Measurements from ENCODE around the gene ADAP1.

Gene ADAP1

GRCh38 chr7:881441-882234, 72.8 kb downstream of the ADAP1 start:
- FAIRE-seq (no peak), DNase-seq (ENCODE audit: insufficient read length) (no peak)
- TF ChIP-seq POLR2A (IDR thresholded peaks at IDR 0.05; ENCODE audit: low read depth, low read length) (no peak), POLR2AphosphoS5 (IDR thresholded peaks at IDR 0.05; ENCODE audit: low read depth, low read length) (no peak), TAF1 (IDR thresholded peaks at IDR 0.05; ENCODE audit: borderline replicate concordance, low read depth, low read length) (no peak)

DNA sequence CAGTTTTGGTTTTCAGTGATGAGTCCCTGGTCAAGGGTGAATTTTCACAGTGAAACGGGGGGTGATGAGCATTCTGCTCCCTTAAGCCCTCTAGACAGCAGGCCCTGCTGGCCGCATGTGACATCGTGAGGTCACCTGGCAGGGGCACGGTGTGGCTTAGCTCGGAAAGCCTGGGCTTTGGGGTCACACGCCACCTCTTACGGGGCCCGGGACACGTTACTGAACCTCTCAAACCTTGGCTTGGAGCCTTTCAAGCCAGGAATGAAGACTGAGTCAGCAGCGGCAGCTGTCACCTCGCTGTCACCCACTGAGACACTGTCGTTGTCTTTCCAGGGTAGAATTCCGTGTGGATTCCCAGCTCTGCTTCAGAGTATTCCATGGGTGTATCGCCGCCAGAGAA, 74.0 kb downstream of the ADAP1 start:
- no peak for TF ChIP-seq POLR2AphosphoS5 (IDR thresholded peaks at IDR 0.05; ENCODE audit: low read depth, low read length)
- no peak for TF ChIP-seq POLR2A (IDR thresholded peaks at IDR 0.05; ENCODE audit: low read depth, low read length)
- no peak for TF ChIP-seq TAF1 (IDR thresholded peaks at IDR 0.05; ENCODE audit: borderline replicate concordance, low read depth, low read length)
- DNase-seq (ENCODE audit: insufficient read length) (no peak), FAIRE-seq (no peak)

DNA sequence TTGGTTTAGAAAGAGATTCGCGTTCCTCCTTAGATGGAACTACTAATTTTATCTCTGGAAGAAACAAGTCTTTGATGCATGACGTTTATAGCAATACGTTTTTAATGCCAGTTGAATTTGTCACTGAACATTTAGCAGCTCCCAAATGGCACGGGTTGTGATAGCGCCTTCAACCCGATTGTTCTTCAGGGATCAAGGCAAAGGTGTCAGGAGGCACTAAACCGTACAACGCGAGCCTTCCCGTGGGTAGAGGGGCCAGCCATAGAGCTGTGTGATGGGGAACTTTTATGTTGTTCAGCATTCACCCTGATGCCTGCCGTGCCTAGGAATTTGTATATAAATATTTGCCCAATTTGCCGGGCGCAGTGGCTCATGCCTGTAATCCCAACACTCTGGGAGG, 74.8 kb downstream of the ADAP1 start:
- TF ChIP-seq TAF1 (IDR thresholded peaks at IDR 0.05; ENCODE audit: borderline replicate concordance, low read depth, low read length), result no peak
- TF ChIP-seq POLR2AphosphoS5 (IDR thresholded peaks at IDR 0.05; ENCODE audit: low read depth, low read length), result no peak
- no peak for TF ChIP-seq POLR2A (IDR thresholded peaks at IDR 0.05; ENCODE audit: low read depth, low read length)
- FAIRE-seq, result no peak
- DNase-seq (ENCODE audit: insufficient read length), result no peak

GRCh38 chr7:879093-879492, 75.4 kb downstream of the ADAP1 start:
- FAIRE-seq (no peak), DNase-seq (ENCODE audit: insufficient read length) (no peak)
- no peak for TF ChIP-seq POLR2A (IDR thresholded peaks at IDR 0.05; ENCODE audit: low read depth, low read length)
- TF ChIP-seq TAF1 (IDR thresholded peaks at IDR 0.05; ENCODE audit: borderline replicate concordance, low read depth, low read length), result no peak
- TF ChIP-seq POLR2AphosphoS5 (IDR thresholded peaks at IDR 0.05; ENCODE audit: low read depth, low read length), result no peak

- FAIRE-seq (no peak), DNase-seq (ENCODE audit: insufficient read length) (no peak)
- TF ChIP-seq POLR2A (IDR thresholded peaks at IDR 0.05; ENCODE audit: low read depth, low read length) (no peak), POLR2AphosphoS5 (IDR thresholded peaks at IDR 0.05; ENCODE audit: low read depth, low read length) (no peak), TAF1 (IDR thresholded peaks at IDR 0.05; ENCODE audit: borderline replicate concordance, low read depth, low read length) (no peak)
These were observed 76.9 kb downstream of the ADAP1 start for GRCh38 chr7:877312-878232.

DNA sequence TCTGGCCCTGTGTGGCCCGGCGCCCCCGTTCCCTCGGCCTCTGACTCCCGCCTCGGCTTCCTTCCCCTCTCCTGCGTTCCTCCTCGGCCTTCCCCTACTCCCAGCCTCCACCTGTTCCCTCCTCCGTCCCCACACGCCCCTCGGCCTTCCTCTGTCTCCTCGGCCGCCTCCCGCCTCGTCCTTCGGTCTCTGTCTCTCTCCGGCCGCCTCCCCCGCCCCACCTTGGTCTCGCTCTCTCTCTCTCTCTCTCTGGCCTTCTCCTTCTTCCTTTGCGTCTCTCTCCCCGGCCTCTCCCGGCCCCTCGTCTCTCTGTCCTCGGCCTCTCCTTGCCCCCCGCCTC, 77.5 kb downstream of the ADAP1 start:
- TF ChIP-seq TAF1 (IDR thresholded peaks at IDR 0.05; ENCODE audit: borderline replicate concordance, low read depth, low read length) (no peak), POLR2A (IDR thresholded peaks at IDR 0.05; ENCODE audit: low read depth, low read length) (no peak), POLR2AphosphoS5 (IDR thresholded peaks at IDR 0.05; ENCODE audit: low read depth, low read length) (0 out of 2 replicates have a peak, but pooled peaks have one; percentile 9)
- no peak for DNase-seq (ENCODE audit: insufficient read length)
- no peak for FAIRE-seq

DNA sequence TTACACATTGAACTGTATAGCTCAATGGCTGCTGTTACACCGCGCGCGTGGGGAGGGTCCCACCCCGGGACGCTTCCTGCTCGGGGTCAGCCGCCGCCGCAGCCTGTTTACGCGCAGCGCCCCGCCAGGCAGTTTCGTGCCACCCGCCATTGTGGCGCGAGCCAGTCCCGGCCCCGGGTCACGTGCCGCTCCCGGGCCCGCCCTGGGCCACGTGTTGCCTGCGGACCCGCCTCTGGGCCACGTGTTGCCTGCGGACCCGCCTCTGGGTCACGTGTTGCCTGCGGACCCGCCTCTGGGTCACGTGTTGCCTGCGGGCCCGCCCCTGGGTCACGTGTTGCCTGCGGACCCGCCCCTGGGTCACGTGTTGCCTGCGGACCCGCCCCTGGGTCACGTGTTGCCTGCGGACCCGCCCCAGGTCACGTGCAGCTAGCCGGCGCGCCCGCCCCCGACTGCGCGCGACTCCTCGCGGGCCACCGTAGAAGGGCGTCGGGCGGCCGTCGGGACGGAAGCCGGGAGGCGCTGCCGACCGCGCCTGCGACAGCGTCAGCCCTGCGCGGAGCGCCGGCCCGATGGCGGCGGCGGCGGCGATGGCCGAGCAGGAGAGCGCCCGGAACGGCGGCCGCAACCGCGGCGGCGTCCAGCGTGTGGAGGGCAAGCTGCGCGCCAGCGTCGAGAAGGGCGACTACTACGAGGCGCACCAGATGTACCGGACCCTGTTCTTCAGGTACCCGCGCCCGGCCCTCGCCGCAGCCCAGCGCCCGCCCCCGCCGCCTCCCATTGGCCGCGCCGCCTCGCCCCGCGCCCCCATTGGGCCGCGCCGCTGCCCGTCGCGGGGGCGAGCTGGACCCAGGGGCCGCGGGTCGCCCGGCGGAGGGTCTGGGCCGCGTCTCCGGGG, 78.2 kb downstream of the ADAP1 start, which contains the start of gene GET4:
Gene GET4, plus strand, starts transcription at position 478 of the 895 bp plus-strand sequence. Its CDS starts 92 bp downstream, at position 570.
- DNase-seq (ENCODE audit: insufficient read length), result peak; percentile 86
- TF ChIP-seq TAF1 (IDR thresholded peaks at IDR 0.05; ENCODE audit: borderline replicate concordance, low read depth, low read length) (peak; percentile 62; the same call in 1 of the 2 replicates), POLR2A (IDR thresholded peaks at IDR 0.05; ENCODE audit: low read depth, low read length) (peak; percentile 92), POLR2AphosphoS5 (IDR thresholded peaks at IDR 0.05; ENCODE audit: low read depth, low read length) (peak; percentile 76)
- peak; percentile 99 for FAIRE-seq

DNA sequence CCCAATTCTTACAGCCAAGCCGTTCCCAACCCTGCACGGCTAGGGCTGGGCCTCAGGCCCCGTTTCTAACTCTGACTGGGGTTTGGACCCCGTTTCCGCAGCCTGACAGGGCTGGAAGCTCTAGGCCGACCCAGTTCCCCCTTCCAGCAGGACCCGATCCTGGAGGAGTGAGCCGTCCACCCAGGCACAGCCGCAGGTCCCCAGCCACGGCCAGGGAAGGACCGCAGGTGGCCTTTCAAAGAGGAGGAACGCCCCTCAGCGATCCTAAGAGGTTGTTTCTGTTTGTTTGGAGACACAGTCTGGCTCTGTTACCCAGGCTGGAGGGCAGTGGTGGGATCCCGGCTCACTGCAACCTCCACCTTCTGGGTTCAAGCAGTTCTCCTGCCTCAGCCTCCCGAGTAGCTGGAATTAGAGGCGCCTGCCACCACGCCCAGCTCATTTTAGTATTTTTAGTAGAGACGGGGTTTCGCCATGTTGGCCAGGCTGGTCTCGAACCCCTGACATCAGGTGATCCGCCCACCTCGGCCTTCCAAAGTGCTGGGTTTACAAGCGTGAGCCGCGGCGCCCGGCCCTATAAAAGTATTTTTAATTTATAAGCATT, 78.9 kb downstream of the ADAP1 start:
- DNase-seq (ENCODE audit: insufficient read length) (no peak), FAIRE-seq (no peak)
- TF ChIP-seq POLR2AphosphoS5 (IDR thresholded peaks at IDR 0.05; ENCODE audit: low read depth, low read length) (no peak), POLR2A (IDR thresholded peaks at IDR 0.05; ENCODE audit: low read depth, low read length) (no peak), TAF1 (IDR thresholded peaks at IDR 0.05; ENCODE audit: borderline replicate concordance, low read depth, low read length) (no peak)

GRCh38 chr7:875051-875450, 79.4 kb downstream of the ADAP1 start:
- TF ChIP-seq POLR2A (IDR thresholded peaks at IDR 0.05; ENCODE audit: low read depth, low read length) (no peak), POLR2AphosphoS5 (IDR thresholded peaks at IDR 0.05; ENCODE audit: low read depth, low read length) (no peak), TAF1 (IDR thresholded peaks at IDR 0.05; ENCODE audit: borderline replicate concordance, low read depth, low read length) (no peak)
- no peak for FAIRE-seq
- no peak for DNase-seq (ENCODE audit: insufficient read length)

GRCh38 chr7:874031-874749, 80.3 kb downstream of the ADAP1 start:
- TF ChIP-seq POLR2AphosphoS5 (IDR thresholded peaks at IDR 0.05; ENCODE audit: low read depth, low read length) (no peak), TAF1 (IDR thresholded peaks at IDR 0.05; ENCODE audit: borderline replicate concordance, low read depth, low read length) (no peak), POLR2A (IDR thresholded peaks at IDR 0.05; ENCODE audit: low read depth, low read length) (no peak)
- no peak for FAIRE-seq

More at GRCh38 chr7:874031-874749, 80.3 kb downstream of the ADAP1 start:
- DNase-seq (ENCODE audit: insufficient read length), result no peak
